GM18511 (cell line): ENCODE data around the gene ICE2.

Source experiments
- ATAC-seq: cut with Tn5 transposase; IDR thresholded peaks from one replicate; pipeline ENCODE4 v1.9.1; 2021; ENCODE audit warnings: mild to moderate bottlenecking, moderate library complexity; ENCODE audit not compliant: unreplicated experiment

ICE2 gene

DNA sequence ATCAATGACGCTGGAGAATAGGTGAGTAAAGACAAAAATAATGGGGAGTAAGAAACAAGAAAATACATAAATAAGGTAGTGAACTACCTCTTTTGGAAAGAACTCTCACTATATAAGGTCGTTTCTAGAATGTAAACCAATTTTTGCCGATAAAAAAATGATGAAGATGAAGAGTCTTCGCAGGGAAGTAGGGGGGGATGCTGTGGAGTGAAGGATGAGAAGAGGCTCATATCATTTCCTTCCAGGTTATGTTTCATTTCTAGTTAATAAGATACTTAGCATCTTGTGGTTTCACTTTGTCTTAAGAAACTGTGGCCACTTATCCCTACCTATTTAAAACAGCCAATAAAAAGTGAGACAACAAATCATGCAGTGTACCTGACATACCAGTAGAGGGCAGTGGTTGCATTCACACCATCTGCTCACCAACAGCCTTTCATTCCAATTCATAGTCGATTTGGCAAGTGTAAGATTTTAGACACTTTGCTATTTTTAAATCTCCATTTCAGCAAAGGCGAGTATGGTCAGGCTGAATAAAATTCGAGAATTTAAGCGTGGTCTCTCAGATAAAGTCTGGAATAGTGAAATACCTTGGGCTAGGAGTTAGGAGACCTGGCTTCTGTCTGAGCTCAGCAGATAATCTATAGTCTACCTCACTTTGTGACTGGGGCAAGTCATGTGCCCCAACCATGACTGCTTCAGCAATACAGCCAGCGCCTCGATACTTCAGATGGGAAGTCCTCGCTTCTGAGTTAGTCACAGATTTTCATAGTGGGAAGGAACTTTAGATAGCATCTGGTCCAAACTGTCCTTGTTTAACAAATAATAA is 28.9 kb upstream of the ICE2 start:
- ATAC-seq: peak; percentile 86

DNA sequence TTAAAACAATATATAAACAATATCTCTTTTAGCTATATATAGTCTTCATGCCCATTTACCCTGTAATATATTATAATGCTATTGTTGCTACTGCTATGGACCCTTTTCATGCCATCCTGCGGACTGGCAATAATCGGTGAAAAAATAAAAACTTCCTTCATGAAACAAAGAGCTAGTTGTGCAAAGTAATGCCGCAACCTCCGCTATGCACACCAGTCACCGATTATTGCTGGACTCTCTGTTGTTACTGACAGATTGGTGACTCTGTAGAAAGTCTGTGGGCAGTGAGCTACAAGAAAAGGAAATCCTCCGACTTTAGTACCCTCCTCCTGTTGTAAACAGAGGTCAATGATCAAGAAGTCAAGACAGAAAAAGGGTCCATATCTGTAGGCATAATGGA is 17.9 kb upstream of the ICE2 start:
- no peak for ATAC-seq

DNA sequence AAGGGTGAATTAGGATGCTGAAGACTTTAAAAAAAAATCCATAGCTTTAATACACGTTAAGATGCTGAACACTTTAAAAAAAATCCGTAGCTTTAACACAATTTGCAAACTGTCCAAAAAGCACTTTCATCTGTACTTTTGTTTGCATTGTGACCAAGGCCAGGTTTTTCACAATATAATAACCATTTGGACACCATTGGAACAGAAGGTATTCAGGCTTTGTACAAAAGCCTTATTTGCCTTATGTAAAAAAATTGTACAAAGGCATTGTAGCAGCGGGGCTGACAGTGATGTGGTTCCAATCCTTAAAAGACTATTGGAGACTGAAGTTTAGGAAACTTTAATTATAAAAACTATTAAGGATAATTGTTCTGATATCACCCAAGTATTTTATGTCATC is 15.2 kb upstream of the ICE2 start:
- no peak for ATAC-seq

DNA sequence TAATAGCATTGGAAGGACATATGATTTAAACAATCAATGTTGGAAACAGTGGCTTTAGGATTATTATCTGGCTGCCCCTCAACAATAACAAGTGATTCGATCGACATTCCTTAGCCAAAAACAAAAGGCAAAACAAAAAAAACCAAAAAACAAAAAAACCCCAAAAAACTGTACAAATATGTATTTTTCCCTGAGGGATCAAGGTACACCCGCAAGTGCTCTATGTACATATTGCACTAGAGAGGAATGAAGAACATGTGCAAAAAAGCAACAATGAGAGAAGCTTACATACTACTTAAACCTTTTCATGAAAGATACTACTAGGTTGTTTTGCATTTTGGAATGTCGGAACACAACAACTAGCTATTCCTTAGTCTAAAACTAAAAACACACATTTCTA is 14.2 kb upstream of the ICE2 start:
- no peak for ATAC-seq

DNA sequence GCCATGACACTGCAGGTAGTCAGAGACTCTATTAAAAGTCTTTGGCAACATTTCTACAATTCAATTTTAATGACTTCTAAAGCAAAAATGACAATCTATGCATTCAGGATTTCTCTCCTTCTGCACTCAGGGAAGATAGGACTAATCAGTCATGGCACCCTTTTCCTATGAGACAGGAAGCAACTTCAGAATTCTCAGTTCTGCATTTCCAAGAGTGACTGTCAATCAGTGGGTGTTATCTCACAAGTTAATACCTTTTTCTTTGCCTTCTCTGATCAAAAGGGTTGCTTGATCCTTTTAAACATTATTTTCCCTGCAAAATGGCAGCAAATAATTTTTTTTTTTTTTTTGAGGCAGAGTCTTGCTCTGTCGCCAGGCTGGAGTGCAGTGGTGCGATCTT is 7.8 kb upstream of the ICE2 start:
- ATAC-seq: no peak

DNA sequence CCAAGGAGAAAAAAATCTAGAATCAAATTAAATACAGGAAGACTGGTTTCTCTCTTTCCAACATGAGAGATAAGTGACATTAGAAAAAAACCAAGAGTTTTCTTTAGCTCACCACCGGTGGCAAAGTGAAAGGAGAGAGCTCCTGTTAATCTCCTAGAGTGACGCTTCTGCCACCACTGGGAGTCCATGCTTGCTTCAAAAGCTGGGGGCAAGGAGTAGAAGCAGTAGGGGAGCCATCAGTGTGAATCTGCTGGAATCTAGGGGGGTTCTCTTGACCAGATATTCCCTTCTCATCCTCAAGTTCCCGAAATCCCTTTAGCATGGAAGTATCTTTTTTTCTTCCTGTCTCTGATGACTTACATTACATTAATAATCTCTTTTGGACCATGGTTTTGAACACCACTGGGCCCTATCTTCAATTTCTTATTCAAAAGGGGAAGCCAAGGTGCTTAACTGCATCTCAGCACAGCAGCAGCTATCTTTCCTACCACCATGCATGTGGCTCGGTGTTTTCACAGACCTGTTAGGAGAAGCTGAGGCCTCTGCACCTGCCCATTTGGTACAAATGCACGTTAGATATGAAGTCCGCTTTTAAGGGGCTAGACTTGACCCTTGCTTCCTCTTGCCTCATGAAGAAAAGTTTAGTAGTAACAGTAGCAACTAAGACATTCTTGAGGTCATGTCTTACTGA is 6.6 kb upstream of the ICE2 start:
- no peak for ATAC-seq

DNA sequence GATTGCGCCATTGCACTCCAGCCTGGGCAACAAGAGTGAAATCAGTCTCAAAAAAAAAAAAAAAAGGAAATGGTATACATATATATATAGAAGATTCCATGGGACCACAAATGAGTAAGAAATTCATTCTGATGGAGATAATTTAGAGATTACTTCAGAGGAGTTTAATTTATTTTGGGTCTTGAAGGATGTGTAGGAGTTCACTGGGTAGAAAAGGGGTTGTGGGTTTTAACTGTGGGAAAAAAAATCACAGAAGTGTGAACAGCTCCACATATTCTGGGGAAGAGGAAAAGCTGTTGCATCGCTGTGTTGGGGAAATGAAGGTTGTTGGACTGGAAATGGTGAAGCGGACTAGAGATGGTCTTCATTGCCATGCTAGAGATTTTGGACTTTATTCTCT is 4.1 kb upstream of the ICE2 start:
- no peak for ATAC-seq

DNA sequence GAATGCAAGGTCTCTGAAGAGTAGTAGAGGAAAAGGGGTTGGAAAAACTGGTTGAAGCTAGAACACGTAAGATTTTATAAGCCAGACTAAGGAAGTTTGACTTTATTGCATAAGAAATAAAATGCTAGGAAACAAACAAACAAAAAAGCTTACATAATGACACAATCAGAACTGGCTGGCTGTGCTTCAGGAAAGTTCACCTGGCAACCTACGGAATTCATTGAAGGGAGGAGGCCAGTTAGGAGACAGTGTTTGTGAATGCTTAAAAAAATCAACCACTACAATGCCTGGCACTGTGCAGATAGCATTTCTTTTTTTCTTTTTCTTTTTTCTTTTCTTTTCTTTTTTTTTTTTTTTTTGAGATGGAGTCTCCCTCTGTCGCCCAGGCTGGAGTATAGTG is 1.9 kb upstream of the ICE2 start:
- no peak for ATAC-seq

DNA sequence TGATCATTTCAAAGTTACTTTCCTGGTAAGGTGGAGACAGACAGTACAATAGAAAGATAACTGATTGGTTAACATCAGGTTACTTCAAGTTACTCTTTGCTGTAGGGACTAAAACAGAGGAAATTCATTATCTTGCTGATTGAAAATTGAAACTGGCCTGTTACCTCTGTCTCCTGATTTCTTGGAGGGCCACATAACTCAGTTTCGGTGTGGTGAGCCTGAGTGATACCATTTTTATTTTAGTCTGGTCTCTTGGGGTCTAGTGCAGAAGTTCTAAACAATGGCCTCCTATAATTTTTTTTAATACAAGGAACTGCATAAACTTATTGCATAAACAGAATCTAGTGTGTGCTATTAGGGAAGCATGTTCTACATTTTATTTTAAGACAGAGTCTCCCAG is 1.2 kb upstream of the ICE2 start:
- no peak for ATAC-seq

DNA sequence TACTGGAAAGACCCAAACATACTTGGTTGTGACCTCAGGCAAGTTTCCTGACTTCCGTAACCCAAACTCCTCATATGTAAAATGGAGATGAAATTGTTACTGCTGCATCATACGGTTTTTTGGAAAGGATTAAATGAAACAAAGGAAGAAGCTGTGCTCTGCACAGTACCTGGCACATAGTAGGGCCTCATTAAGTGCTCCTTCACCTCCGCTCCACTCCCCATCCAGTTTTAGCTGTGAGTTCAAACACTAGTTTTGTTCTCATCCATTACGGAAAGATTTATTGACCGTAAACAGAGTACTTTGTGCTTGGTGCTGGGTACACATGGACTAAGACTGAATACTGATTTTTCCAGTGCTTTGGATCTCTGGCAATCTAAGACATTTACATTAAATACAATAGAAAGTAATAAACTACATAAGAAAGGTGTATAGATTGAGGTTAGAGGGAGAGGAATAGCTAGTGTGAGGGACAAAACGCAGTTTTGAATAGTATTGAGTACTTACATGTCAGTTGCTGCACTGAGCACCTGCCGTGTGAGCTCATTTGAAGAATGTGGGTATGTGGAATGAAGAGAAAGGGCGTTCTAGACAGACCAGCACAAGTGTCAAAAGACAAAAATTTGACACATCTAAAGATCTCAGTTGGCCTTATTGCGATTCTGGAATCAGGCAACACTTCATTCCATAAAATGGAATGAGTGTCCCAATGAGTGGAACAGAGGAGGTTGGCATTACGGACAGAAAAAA is 594 bp upstream of the ICE2 start:
- no peak for ATAC-seq

DNA sequence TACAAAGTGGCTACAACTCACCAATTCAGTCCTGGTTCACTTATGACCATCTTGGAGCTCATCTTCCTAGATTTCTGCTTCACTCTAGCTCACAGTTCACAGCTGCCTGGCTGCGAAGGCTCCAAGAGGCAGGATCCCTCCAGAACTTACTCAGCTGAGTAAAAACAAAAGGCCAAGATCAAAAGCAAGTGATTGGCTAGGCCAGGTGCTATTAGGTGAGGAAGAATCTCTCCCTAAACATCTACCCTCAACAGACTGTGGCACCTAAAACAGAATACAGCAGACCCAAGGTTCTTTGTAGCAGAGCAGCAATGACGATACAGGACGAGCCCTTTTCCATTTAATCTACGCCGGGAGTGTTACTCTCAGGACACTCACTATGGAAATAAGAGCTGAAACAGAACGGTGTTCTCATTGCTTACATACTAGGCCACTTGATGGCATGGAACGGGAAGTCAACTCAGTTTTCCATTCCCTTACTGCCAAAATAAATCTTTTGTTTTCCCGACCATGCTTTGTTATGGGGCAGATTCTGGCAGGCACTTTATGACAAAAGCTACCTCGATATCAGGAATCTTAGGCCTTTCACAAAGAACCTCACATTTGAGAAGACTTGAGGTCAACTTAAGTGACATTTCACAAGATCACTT is 901 bp downstream of the ICE2 start:
- no peak for ATAC-seq

DNA sequence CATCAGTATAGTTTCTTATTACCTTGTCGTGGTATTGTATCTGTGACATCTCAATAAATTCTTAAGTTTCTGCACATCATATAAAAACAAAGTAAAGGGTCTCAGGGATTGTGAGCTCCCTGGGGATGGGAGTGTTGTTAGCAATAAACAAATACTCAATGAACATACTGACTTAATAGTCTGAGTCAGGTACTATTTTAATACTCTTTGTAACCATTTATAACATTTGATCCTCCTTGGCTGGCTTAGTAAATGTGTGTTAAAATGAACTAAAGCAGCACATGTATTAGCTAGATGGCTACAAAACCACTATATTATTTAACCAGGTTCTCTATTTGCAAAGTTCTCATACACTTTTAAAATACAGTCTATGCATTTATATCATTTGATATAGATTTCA is 1.8 kb downstream of the ICE2 start:
- ATAC-seq: no peak

DNA sequence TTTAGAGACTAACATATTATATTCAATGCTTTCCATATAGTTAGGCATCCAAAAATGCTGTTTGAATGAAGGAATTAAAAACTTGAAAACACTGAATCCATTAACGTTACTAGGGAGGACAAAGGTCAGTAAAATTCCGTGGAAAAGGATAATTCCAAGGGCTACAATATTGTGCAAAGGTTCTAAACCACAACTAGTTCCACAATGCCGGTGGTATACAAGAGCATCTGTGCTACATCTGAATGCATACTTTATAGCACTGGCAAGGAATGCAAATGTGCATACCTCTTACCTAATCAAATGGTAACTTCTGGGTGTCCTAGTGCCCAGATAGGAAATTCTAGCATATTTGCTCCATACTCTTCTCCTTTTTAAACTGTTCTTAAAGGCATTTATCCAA is 2.2 kb downstream of the ICE2 start:
- no peak for ATAC-seq

DNA sequence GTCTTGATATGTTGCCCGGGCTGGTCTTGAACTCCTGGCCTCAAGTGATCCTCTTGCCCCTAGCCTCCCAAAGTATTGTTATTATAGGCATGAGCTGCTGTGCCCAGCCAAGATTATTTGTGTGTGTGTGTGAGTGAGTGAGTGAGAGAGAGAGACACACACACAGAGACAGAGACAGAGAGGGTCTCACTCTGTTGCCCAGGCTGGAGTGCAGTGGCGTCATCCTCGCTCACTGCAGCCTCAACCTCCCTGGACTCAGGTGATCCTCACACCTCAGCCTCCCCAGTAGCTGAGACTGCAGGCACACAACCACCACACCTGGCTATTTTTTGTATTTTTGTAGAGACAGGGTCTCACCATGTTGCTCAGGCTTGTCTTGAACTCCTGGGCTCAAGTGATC is 5.8 kb downstream of the ICE2 start:
- no peak for ATAC-seq

DNA sequence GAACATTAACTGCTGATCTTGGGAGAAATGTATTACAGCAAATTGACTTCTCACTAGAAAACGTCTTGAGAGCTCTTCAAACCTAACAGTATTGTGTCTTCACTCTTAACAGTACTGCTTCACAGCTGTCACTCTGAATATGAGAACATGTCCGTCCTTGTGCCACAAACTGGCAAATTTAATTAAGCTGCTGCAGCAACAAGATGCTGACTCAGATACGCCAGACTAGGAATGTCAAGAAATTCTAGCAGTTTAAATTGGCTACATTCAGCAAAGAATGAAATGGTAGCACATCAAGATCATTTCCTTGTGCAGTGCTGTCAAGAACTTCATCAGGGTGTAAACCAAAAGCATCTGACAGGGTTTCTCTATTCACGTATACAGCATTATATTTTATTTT is 7.6 kb downstream of the ICE2 start:
- ATAC-seq: no peak

DNA sequence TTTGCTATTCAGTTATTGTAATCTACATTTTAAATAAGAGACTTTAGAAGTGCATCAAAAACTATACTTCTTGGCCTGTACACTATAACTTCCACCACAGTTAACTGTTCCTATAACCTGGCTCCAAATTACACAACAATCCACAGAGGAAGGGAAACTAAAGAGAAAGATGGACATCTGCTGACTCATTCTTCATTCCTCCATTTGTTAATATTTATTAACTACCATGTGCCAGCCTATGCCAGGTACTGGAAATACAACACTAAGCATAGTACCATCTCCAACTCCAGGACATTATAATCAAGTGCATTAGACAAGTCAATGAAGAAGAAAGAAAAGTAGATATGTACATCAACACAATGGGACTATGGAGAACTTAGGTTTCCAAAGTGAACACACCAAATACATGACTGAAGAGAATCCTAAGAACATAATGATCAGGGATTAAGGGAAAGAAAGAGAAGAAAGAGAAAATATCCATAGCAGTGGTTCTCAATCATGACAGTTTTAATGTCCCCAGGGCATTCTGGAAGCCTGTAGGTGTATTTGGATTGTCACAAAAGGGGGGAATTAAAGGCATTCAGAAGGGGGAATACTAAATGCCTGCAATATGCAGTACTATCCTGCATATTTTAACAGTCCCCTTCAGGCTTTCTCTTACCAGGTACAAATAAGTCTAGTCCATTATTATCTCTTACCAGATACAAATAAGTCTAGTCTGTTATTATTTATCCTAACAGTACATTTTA is 8.9 kb downstream of the ICE2 start:
- no peak for ATAC-seq

DNA sequence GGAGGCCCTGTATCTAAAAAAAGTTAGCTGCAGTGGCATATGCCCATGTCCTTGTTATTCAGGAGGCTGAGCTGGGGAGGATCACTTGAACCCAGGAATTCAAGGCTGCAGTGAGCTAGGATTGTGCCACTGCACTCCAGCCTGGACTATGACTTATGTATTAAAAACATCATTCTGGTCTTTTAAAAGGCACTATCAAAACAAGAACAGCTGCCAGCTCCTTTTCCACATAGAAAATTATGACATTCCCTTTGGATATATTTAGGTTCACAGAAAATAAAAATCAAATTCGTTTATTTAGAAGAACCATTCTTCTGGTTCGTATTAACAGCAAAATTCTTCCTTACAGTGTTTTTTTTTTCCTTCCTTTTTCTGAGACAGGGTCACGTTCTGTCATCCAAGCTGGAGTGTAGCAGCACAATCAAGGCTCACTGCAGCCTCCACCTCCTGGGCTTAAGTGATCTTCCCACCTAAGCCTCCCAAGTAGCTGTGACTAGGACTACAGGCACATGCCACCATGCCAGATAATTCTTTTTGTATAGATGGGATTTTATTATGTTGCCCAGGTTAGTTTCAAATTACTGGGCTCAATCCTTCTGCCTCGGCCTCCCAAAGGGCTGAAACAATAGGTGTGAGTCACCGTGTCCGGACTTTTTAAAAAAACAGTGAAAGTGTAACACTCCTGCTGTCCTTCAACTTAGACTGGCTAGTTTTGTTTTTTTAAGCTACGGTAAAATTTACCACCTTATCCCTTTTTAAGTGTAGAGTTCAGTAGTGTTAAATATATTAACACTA is 13.9 kb downstream of the ICE2 start:
- no peak for ATAC-seq

DNA sequence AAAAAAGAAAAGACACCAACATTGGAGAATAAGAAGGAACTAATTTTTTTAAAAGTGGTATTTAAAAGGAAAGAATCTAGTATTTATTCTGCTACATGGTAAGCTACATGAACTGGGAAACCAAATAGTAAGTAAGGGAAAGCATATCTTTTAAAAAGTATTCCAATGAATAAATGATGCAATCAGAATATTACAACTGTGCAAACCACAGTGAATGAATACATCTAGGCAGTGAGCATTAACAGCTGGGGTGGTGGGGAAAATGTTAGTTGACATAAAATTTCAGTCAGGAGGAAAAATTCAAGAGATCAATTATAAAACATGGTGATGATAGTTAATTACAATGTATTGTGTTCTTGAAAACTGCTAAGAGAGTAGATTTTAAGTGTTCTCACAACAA is 16.9 kb downstream of the ICE2 start:
- no peak for ATAC-seq

DNA sequence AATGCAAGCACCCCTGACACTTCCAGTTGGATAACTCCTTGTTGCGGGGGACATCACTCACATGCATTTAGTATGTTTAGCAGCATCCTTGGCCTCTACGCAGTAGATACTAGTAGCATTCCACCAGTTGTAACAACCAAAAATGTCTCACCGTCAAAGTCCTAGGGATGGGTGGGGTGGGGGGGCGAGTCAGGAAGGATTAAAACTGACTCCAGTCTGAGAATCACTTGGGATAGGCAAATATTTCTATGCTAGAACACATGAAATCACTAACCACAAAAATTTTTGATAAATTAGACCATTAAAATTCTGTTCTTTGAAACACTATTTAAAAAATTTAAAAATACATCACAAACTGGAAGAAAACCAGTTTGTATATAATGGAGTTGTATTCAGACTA is 18.0 kb downstream of the ICE2 start:
- no peak for ATAC-seq

DNA sequence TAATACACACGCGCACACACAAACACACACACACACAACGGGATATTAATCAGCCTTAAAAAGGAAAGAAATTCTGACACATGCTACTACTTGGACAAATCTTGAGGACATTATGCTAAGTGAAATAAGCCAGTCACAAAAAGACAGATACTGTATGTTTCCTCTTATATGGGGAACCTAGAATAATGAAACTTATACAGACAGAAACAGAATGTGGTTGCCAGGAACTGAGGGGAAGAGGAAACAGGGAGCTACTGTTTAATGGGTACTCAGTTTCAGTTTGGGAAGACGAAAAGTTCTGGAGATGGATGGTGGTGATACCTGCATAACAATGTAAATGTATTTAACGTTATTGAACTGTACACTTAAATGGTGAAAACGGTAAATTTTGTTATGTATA is 20.2 kb downstream of the ICE2 start:
- ATAC-seq: no peak
